Activated naive CD4-positive, alpha-beta T cell treated with anti-CD3 and anti-CD28 coated beads, Interleukin-2, amount 10 ng/mL, durations not matched to agents 7 days and 5 days (primary cell): Measurements from ENCODE around the gene BOD1L2.

Source experiments
- CTCF ChIA-PET: fragments of 350-600 bp; sonication (Branson Sonifier 250); formaldehyde crosslinking; loops from one replicate; lab custom pipeline; 2021; ENCODE audit warnings: antibody characterized with exemption; lab: Charles Lee
- DNase-seq: peaks from one replicate; pipeline ENCODE4 v3.0.0-alpha.2; 2020
- H3K27ac Mint-ChIP-seq: one replicate; pipeline ENCODE4 v1.8.0; 2021; ENCODE audit warnings: mild to moderate bottlenecking, moderate library complexity, mixed read lengths
- H3K27me3 Mint-ChIP-seq: one replicate; pipeline ENCODE4 v1.8.0; 2021; ENCODE audit warnings: mild to moderate bottlenecking, mixed read lengths
- H3K36me3 Mint-ChIP-seq: one replicate; pipeline ENCODE4 v1.8.0; 2021; ENCODE audit warnings: mixed read lengths
- H3K4me1 Mint-ChIP-seq: one replicate; pipeline ENCODE4 v1.8.0; 2021; ENCODE audit warnings: mixed read lengths
- H3K4me3 Mint-ChIP-seq: one replicate; pipeline ENCODE4 v1.8.0; 2021; ENCODE audit warnings: mild to moderate bottlenecking, moderate library complexity, mixed read lengths
- H3K9me3 Mint-ChIP-seq: one replicate; pipeline ENCODE4 v1.8.0; 2021; ENCODE audit warnings: mixed read lengths

BOD1L2 gene

GRCh38 chr18:57185434-57185833 lies 38.5 kb downstream of the BOD1L2 start:
- H3K27me3 Mint-ChIP-seq = no peaks in the 10 kb centered on the region
- H3K27ac Mint-ChIP-seq = no peak overlapping the region
- no peak overlapping the region for H3K4me3 Mint-ChIP-seq
- CTCF ChIA-PET = no interaction called here
- peaks cover 1% of the 10 kb centered on the region for H3K36me3 Mint-ChIP-seq
- peaks cover 26% of the 10 kb centered on the region for H3K9me3 Mint-ChIP-seq
- DNase-seq = no peak
- H3K4me1 Mint-ChIP-seq = no peaks in the 10 kb centered on the region

- Mint-ChIP-seq H3K9me3 (peaks cover 16% of the 10 kb centered on the region), H3K27ac (no peak overlapping the region), H3K27me3 (no peaks in the 10 kb centered on the region), H3K36me3 (no peaks in the 10 kb centered on the region), H3K4me1 (no peaks in the 10 kb centered on the region), H3K4me3 (no peak overlapping the region)
- DNase-seq = no peak
- CTCF ChIA-PET = no interaction called here
Observed at GRCh38 chr18:57188851-57189557, 42.1 kb downstream of the BOD1L2 start.

GRCh38 chr18:57190026-57190425 lies 43.1 kb downstream of the BOD1L2 start:
- Mint-ChIP-seq H3K36me3 (no peaks in the 10 kb centered on the region), H3K27ac (no peak overlapping the region), H3K4me1 (no peaks in the 10 kb centered on the region), H3K9me3 (peaks cover 11% of the 10 kb centered on the region), H3K27me3 (peaks cover 3% of the 10 kb centered on the region), H3K4me3 (no peak overlapping the region)
- CTCF ChIA-PET = no interaction called here
- DNase-seq = no peak

- Mint-ChIP-seq H3K9me3 (no peaks in the 10 kb centered on the region), H3K36me3 (no peaks in the 10 kb centered on the region), H3K4me1 (no peaks in the 10 kb centered on the region), H3K4me3 (no peak overlapping the region), H3K27me3 (peaks cover 3% of the 10 kb centered on the region), H3K27ac (no peak overlapping the region)
- no peak for DNase-seq
- CTCF ChIA-PET = no interaction called here
Observed at GRCh38 chr18:57194070-57194469, 47.2 kb downstream of the BOD1L2 start.

DNA sequence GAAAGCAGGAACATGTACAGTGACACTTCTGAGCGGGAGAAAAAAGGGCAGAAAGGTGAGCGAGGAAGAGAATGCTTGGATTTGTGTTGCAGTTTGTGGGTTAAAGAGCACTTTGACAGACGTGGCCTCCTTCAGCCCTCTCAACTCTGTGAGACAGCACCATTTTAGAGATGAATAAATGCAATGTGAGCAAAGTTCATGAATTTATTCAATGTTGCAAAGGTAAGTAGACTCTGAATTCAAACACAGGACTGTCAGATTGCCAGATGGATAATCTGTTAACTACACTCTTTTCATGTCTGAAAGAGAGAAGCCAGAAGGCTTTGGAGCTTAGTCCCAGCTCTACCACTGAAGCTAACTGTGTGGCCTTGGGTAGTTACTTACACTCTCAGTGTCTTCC lies 47.7 kb downstream of the BOD1L2 start:
- CTCF ChIA-PET = no interaction called here
- Mint-ChIP-seq H3K36me3 (no peaks in the 10 kb centered on the region), H3K4me1 (no peaks in the 10 kb centered on the region), H3K9me3 (no peaks in the 10 kb centered on the region), H3K27ac (no peak overlapping the region), H3K27me3 (peaks cover 3% of the 10 kb centered on the region), H3K4me3 (no peak overlapping the region)
- no peak for DNase-seq

- Mint-ChIP-seq H3K27me3 (peaks cover 3% of the 10 kb centered on the region), H3K27ac (no peak overlapping the region), H3K4me3 (no peak overlapping the region), H3K4me1 (no peaks in the 10 kb centered on the region), H3K36me3 (no peaks in the 10 kb centered on the region), H3K9me3 (no peaks in the 10 kb centered on the region)
- CTCF ChIA-PET = no interaction called here
- DNase-seq = no peak
Observed at GRCh38 chr18:57195341-57195740, 48.5 kb downstream of the BOD1L2 start.

- Mint-ChIP-seq H3K4me3 (no peak overlapping the region), H3K27ac (no peak overlapping the region), H3K4me1 (no peaks in the 10 kb centered on the region), H3K36me3 (no peaks in the 10 kb centered on the region), H3K9me3 (no peaks in the 10 kb centered on the region), H3K27me3 (peaks cover 3% of the 10 kb centered on the region)
- DNase-seq = no peak
- CTCF ChIA-PET = no interaction called here
Observed at GRCh38 chr18:57197261-57197660, 50.4 kb downstream of the BOD1L2 start.

DNA sequence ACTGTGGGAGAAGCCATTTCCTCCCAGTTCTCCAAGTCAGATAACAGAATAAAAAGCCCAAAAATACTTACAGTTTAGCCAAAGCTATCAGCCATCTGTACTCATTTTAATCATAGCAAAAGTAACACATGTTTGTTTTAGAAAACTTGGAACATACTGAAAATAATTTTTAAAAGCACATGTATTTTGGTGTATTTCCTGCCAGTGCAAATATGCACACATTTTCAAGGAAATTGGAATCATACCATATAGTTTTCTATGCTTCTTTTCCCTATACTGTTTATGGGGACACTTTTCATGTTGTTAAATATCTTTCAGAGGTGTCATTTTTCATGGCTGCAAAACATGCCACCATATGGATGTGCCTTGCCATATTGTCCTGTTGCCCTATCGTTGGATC lies 51.2 kb downstream of the BOD1L2 start:
- Mint-ChIP-seq H3K4me3 (no peak overlapping the region), H3K9me3 (no peaks in the 10 kb centered on the region), H3K27me3 (peaks cover 3% of the 10 kb centered on the region), H3K36me3 (no peaks in the 10 kb centered on the region), H3K27ac (no peak overlapping the region), H3K4me1 (no peaks in the 10 kb centered on the region)
- CTCF ChIA-PET = no interaction called here
- no peak for DNase-seq
